HG02840 (cell line): ENCODE data around the gene BGN.

Experiments
- ATAC-seq: cut with Tn5 transposase; IDR thresholded peaks from one replicate; pipeline ENCODE4 v1.9.1; 2021; ENCODE audit warnings: mild to moderate bottlenecking, moderate library complexity, moderate number of reproducible peaks; ENCODE audit not compliant: unreplicated experiment, low FRiP score

The BGN gene

DNA sequence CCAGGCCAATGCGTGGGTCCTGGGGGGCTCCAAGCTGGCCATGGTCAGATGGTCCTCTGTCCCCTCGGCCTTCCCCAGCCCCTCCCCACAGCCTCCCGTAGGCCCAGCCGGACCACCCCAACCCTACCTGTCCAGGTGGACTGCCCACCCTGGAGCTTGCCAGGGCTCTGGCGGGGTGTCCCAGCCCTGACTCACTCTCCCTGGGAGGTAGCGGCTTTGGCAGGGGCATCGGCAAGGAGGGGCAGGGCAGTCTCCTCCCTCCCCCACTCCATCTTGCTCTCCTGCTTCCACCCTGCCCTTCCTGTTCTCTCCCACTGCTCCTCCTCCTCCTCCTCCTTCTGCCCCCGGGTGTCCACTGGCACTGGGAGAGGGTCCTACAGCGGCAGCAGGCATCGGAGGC, 7.4 kb downstream of the BGN start:
- no peak for ATAC-seq

DNA sequence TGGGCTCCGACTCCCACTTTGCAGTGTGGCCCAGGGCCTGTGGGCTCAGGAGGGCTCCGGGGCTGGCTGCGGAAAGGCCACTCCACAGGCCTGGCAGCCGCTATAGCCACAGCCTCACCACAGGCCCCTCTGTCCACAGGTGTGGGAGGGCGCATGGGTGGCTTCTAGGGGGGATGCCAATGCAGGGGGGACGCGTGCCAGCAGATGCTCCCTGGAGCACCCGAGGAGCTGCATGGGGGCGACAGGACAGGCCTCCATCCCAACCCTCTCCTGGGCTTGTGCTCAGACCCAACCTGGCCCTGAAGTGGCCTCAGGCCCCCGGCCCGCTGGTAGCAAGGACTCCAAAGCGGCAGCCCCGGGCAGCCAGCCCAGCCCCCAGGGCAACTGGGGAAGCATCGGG, 8.0 kb downstream of the BGN start:
- no peak for ATAC-seq

DNA sequence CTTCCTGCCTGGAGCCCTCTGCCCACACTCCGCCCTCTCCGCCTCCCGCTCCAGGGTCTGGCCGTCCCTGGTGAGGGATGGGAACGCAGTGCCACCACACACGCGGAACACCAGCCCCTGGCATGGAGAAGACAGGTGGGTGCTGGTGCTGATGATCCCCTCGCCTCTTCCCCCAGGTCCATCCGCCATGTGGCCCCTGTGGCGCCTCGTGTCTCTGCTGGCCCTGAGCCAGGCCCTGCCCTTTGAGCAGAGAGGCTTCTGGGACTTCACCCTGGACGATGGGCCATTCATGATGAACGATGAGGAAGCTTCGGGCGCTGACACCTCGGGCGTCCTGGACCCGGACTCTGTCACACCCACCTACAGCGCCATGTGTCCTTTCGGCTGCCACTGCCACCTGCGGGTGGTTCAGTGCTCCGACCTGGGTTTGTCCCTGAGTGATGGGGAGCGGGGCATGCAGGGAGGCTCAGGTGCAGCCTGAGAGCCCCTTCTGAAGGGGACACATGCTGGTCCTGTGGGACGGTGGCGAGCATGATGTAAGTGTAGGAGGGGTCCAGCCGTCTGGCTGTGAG, 9.8 kb downstream of the BGN start:
- ATAC-seq = no peak

DNA sequence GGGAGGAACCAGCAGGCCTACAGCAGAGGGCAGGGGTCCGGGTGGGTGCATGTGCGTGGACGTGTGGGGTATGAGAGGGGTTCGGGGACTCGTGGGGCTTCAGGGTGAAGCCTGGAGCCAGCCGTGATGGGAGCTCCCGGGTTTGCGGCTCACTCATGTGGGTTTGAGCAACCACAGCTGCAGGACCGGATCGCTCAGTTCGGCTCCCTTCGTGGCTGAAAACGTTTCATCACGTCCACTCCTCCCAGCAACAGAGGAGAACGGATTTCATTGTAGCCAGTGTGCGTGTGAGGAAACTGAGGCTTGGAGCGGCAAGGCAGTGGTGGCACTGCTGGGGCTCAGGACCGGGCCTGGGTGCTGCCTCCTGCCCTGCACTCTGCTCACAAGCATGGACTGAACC, 10.6 kb downstream of the BGN start:
- ATAC-seq = no peak

DNA sequence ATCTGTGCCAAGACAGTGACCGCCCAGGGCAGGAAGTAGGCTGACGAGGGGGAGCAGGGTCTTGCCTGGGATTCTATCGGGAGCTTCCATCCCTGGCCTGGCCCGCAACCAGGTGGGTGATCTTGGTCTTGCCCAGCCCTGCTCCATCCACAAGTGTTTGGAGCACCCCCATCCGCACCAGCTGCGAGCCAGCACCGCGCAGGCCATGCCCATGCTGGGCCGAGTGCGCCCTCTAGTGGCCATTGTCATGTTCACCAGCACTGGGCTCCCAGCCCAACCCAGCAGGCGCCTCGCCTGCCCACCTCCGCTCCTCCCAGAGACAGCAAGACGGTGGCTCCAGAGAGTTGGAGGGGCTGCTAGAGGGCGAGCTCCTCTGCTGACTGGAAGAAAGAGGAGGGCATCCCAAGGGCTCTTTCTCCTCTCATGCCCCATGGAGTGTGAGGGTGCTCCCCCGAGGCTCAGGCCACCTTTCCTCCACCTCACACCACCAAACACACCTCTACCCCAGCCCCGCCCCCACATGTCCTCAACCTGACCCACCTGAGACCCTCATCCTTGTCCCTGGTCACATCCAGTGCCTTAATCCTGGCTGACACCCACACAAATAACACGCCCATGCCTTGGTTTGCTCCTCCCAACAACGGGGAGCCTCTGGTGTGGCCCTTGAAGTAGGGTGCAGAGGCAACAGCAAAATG, 12.9 kb downstream of the BGN start:
- peak; percentile 75 for ATAC-seq

DNA sequence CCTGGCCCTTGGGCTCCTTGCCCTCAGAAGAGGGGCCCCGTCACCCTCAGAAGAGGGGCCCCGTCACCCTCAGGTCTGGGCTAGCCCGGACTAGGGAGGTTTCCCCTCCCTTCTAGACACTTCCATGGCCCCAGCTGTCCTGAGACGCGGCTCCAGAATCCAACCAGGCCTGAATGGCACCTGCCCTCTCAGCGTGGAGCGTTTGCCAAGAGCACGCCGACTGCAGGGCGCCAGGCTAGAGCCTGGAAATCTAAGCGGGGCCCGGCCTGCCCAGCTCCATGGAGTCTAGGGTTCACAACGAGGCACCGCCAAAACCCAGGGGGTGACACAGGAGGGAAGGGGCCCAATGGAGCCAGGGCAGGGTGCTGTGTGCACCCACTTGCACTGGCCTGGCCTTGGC, 14.8 kb downstream of the BGN start:
- ATAC-seq = no peak

DNA sequence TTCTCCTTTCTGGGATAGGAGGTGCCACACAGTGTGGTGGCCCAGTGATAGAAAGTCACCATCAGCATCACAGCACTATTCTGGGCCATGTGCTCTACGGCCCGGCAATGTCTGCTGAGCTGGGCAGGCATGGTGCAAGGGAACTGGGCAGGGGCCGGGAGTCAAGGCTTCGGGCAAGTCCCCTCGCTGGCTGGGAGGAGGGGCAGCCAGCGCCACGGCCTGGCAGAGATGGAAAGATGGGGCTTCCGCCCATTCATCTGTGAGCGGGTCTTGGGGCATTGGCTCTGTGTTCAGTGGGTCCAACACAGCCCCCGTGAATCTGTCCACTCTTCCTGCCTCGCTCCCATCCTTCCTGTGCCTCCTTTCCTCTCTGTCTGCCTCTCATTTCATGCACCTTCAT, 15.6 kb downstream of the BGN start:
- no peak for ATAC-seq

DNA sequence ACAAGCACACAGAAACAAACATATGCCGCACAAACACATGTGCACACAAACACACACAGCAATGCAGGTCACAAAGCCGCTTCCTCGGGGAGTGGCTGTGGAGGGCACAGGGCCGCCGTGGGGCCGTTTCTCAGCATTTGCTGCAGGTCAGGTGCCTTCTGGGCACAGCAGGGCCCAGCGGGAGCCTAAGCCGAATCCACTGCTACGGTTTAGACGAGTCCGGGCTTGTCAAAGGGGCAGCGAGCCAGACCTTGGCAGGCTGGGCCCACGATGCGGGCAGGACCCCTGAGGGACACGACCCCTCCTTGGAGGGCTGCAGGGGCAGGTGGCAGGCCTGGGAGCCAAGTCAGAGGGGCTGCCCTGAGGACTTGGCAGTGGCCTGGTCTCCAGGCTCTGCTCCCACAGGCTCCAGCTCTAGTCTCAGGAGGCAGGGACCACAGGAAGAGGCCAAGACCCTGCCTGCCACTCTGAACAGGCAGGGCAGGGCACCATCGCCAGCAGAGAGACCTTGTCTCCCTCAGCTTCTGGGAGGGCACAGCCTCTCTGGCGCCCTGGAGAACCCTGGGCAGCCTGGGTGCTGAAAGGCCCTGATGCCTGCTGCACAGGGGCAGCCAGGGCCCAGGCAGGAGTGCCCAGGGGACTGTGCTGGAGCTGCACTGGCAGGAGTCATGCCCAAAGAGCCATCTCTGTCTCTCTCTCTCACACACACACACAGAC, 17.2 kb downstream of the BGN start:
- ATAC-seq = no peak

DNA sequence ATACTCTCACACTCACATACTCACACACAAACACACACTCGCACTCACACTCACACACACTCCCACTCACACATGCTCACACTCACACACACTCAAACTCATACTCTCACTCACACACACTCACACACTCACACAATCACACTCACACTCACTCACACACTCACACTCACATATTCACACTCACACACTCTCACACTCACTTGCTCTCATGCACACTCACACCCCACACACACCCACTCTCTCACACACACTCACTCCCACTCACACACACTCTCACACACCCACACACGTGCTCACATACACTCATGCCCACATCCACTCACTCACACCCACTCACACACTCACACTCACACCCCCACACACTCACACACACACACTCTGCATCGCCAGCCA, 17.7 kb downstream of the BGN start:
- no peak for ATAC-seq

DNA sequence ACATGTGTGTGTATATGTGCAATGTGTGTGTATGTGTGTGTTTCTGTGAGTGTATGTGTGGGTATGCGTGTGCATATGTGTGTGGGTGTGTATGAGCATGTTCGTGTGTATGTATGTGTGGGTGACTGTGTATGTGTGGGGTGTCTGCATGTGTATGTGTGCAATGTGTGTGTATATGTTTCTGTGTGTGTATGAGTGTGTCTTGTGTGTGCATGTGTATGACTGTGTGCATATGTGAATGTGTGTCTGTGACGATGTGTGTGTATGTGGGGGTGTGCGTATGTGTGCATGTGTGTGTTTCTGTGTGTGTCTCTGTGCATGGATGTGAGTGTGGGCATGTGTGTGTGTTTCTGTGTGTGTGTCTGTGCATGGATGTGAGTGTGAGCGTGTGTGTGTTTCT, 18.5 kb downstream of the BGN start:
- ATAC-seq = no peak

DNA sequence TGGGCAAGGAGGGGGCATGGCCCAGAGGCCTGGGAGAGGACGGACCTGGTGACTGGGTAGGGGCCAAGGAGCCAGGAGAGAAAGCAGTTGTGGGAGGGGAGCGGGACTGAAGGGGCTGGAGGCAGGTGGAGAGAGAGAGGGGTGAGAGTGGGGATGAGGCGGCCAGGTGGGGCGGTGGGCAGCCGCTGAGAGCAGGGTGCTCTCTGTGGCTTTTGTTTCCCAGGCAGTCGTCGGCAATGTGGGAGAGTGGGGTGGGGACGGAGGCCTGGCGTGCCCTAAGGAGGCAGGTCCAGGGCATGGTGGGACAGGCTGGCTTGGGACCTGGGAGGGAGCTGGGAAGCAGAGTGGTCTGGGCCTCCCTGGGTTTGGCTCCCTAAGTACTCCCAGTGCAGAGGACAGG, 19.5 kb downstream of the BGN start:
- ATAC-seq = no peak

DNA sequence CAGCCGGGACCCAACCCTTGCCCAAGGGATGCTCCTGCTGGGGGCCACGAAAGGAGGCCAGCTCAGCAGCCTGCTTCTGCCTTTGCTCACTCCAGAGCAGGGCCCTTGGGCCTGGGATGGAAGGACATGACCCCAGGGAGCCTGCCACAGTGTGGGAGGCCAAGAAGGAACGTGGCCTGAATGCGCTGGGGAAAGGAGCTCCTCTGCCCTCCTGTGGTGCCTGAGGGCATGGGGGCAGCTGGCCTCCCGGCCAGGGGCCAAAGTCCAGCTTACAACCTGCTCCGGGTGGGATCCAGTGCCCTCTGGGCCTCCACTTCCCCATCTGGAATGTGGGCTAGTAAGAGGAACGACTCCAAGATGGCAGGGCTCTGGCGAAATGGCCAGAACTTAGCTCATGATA, 20.7 kb downstream of the BGN start:
- ATAC-seq = no peak

DNA sequence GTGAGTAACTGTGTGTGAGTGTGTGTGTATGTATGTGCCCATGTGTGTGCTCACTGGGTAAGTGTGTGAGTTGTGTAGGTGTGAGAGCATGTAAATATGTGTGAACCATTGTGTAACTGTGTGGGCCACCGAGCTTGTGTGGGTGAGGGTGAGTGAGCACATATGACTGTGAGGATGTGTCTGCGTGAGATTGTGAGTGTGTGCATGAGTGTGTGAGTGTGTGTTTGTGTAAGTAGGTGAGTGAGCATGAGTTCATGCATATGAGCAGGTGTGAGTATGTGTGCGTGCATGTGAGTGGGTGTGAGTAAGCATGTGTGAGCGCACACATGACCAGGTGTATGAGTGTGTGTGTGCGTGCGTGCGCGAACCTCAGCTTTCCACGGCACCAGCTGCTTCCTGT, 21.3 kb downstream of the BGN start:
- ATAC-seq = no peak

DNA sequence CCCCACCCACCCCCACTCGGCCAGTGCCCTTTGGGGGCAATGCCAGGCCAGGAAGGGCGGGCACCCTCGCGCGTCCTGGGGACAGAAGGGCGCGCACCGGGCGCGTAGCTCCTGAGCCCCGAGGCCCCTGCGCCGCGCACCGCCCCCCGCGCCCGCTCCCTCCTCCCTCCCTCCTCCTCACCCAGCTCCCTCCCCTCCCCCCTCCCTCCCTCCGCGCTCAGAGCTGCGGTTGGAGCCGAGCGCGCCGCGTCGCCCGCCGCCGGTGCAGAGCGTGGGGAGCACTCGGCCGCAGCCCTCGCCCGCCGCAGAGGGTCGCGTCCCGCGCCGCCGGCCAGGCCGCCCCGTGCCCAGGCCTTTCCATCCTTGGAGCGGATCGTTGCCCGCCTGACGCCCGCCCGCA, 22.6 kb downstream of the BGN start, which contains the start of gene ATP2B3:
Gene ATP2B3, plus strand, starts transcription at position 220 of the 400 bp plus-strand sequence. CDS start 18,606 bp downstream, outside the sequence.
- no peak for ATAC-seq

DNA sequence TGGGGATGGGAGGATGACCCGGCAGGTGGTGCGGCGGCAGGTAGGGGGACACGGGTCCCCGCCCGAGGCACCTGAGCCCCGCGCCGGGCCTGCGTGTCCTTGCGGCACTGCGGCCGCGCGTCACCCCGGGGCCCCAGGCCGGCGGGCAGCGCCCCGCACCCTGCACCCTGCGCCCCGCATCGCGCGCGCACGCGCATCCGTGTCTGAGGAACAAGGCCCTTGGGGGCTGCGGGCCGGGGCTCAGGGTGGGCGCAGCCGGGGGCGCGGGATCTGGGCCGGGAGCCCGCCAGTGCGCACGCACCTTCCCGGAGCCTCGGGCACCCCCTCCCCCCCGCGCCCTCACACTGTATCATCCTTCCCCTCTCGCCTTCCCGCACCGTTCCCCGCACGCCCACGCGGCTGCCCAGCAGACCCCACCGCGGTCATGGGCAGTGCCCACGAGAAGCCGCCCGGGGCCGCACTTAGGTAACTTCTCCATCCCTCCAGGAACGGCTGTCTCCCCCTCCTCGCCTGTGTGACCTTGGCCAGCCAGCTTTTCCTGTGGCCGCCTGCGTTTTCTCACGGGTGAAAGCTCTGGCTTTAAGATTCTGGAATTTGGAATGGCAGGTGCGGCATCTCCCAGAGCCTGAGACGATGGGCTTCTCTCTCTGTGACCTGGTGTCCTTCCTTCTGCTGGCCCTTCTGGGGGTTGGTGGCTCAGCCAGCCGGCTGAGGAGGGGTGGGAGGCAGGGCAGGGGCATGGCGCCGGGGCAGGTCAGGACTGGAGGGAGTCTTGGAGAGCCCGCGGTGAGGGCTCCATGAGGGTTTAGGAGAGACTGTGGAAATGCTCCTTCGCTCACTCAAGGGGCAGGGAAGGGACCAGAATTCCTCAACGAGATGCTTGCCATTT, 23.4 kb downstream of the BGN start:
- ATAC-seq = no peak

DNA sequence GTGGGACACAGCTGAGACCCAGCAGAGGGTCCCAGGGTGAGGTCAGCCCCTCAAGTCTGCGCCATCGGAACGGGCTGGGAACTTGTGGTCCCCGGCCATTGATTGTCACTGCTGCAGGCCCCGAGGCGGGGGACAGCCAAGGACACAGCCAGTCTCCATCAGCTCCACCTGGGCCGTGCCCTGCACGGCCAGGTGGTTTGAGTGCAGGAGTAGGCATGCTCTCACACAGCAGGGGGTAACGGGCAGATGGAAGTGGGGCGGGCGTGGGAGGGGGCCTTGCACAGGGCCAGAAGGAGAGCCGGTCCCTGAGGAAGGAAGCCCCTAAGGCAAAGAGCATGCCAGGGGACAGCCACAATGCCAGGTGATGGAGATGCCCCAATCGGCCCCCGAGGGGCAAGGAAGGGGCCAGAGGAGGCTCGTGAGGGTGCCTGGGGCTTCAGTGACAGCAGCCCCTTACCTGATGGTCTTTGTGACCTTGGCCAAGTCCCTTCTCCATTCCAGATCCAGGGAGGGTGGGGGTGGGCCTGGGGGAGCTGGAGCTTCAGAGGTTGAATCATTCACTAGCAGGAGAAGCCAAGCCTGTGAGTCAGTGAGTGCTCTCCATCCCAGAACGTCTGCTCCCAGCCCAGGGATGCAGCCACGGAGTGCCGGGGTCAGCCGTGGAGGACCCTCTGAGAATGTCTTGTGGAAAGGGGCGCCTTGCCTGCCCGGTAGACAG, 24.9 kb downstream of the BGN start:
- no peak for ATAC-seq

DNA sequence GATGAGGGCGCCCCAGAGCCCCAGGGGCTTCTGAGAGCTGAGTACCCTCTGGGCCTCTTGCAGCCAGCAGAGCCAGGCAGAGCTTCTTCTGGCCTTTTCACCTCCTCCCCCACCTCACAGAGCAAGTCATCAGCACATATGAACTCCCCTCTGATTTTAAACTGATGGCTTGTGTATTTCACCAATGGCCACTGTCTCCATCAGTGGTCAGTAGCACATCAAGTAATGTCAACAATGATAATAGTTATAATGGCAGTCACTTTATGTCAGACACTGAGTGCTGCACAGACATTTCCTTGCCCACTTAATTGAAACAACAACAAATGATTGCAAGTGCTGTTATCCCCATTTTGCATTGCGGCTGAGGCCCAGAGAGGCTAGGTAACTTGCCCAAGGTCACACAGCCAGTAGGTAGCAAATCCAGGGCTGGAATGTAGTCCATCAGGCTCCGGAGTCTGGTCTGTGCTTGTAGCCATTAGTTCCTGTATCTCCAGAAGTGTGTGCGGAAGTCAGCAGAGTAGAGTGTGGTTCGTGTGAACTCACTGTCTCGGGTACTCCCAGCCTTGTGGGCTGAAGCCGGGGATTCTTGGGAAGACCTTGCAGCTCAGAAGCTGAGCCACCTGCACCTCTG, 25.6 kb downstream of the BGN start:
- ATAC-seq = no peak

DNA sequence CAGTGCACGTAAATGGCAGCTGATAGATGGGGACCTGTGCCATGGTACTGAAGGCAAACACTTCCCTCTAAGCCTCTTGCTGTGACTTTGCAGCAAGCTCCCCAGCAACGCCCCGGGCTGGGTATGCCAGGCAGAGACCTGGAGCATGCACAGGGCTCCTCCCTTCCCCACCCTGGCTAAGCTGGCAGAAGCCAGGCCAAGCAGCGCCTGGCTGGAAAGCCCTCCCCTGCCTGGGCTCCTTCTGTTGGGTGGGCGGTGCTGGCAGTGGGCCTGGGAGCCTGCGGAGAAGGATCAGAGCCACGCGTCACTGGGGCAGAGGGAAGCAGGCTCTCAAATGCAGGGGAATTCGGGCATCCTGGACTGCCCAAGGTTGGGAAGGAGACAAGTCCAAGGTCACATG, 26.3 kb downstream of the BGN start:
- ATAC-seq = no peak

DNA sequence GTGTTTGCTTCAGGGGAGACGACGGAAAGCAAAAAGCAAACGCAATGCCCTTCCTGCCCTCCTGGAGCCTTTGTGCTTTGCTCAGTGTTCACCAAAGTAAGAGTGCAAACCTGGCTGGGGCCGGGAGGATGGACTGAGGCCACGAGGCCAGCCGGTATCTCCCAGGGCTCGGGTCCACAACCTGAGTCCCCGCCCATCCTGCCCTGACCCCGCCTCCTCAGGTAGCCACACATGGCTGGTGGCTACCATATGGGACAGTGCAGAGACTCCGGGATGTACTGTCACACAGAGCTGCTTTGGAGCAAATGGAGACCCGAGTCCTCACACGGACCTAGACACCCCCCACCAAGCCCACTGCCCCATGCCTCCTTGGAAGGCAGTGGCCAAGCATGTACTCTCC, 27.5 kb downstream of the BGN start:
- no peak for ATAC-seq

DNA sequence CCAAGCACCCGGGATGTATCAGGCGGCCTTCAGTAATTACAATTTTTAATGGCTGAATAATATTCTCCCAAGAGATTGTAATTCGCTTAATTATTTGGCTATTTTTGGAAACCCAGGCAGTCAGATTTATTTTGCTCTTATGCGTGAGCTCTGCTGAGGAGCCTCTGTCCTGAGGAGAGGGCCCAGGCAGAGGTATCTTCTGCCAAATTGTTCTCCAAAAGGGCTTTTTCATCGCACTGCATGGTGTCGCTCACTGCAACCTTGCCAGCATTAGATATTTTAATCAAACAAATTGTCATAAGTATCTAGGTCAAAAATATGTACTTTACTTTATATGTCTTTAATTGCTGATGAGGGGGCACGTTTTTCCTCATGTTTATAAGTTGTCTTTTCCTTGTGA, 28.5 kb downstream of the BGN start:
- no peak for ATAC-seq
